ENCODE measurements around the gene GTPBP4. TPM values are rescaled to one million over a fixed set of nuclear protein-coding genes. Genes with fewer than 3 reads are reported as not detected.

Gene GTPBP4
- total RNA-seq, 4 donors from 2014 or later, result 18.3 to 39.1 (median 27.4) TPM

DNA sequence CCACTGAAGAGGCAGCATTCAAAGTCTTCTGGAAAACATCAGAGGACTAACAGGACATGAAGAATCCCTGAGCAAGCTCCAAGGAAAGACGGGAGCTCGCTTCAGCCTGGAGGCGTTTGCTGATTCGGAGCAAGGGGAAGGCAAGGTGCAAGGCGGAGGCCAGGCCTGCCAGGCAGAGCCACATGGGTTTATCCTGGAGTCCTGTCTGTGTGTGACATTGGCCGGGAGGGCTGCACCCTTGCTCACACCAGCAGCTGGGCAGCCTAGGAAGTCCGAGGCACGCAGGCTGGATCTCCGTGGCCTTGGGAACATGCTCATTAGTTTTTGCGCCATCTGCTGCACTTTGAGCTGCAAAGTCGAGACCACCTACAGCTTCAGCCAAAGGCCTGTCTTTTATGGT is 34.4 kb upstream of the GTPBP4 start:
- H3K27me3 ChIP-seq, result peaks cover 0 to 4% (median 0%) of the 10 kb centered on the region in 4 donors
- H3K4me1 ChIP-seq, result no peaks in the 10 kb centered on the region
- DNase-seq (ENCODE audit: extremely low spot score), result no peak
- no peak overlapping the region for H3K4me3 ChIP-seq
- WGBS, result 84% methylated on average over 4 of the region's 11 CpGs
- H3K36me3 ChIP-seq, result no peaks in the 10 kb centered on the region
- no peak overlapping the region for H3K27ac ChIP-seq (replicated peaks in 1 of 4)
- no peaks in the 10 kb centered on the region for H3K9me3 ChIP-seq
- intact Hi-C loops (cut with DNase I), result no loop called here
- TF ChIP-seq EP300 (IDR thresholded peaks at IDR 0.05) (no peak), POLR2AphosphoS5 (IDR thresholded peaks at IDR 0.05) (no peak), POLR2A (IDR thresholded peaks at IDR 0.05; ENCODE audit: low read depth) (no peak)
- TF ChIP-seq, protein P1, sequence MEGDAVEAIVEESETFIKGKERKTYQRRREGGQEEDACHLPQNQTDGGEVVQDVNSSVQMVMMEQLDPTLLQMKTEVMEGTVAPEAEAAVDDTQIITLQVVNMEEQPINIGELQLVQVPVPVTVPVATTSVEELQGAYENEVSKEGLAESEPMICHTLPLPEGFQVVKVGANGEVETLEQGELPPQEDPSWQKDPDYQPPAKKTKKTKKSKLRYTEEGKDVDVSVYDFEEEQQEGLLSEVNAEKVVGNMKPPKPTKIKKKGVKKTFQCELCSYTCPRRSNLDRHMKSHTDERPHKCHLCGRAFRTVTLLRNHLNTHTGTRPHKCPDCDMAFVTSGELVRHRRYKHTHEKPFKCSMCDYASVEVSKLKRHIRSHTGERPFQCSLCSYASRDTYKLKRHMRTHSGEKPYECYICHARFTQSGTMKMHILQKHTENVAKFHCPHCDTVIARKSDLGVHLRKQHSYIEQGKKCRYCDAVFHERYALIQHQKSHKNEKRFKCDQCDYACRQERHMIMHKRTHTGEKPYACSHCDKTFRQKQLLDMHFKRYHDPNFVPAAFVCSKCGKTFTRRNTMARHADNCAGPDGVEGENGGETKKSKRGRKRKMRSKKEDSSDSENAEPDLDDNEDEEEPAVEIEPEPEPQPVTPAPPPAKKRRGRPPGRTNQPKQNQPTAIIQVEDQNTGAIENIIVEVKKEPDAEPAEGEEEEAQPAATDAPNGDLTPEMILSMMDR (IDR thresholded peaks at IDR 0.05), result no peak

DNA sequence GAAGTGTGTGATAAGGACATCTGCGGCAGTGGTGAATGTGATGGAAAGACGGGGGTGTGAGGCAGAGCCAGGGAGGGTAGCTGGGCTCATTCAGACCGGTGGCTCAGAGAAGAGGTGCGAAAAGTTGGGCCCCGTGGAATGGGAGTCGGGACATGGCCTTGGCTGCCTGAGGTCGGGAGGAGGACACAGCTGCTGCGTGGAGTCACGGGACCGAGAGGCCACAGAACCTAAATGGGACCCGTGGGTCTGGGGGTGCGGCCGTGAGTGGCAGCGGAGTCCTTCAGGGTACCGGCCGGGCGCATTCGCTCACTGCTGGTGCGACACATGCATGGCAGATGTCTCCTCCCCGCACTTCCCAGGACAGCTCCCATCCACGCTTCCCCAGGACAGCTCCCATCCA is 33.8 kb upstream of the GTPBP4 start:
- no peak for DNase-seq (ENCODE audit: extremely low spot score)
- Histone ChIP-seq H3K9me3 (no peaks in the 10 kb centered on the region), H3K36me3 (no peaks in the 10 kb centered on the region), H3K4me1 (no peaks in the 10 kb centered on the region), H3K4me3 (no peak overlapping the region), H3K27me3 (peaks cover 0 to 7% (median 0%) of the 10 kb centered on the region in 4 donors), H3K27ac (replicated peaks in 1 of 4) (no peak overlapping the region)
- WGBS, result 90% methylated on average over 21 of the region's 21 CpGs
- intact Hi-C loops (cut with DNase I), result no loop called here
- no peak for TF ChIP-seq POLR2A (IDR thresholded peaks at IDR 0.05; ENCODE audit: low read depth)
- no peak for TF ChIP-seq POLR2AphosphoS5 (IDR thresholded peaks at IDR 0.05)
- TF ChIP-seq, protein P1 (IDR thresholded peaks at IDR 0.05), result no peak
- no peak for TF ChIP-seq EP300 (IDR thresholded peaks at IDR 0.05)

DNA sequence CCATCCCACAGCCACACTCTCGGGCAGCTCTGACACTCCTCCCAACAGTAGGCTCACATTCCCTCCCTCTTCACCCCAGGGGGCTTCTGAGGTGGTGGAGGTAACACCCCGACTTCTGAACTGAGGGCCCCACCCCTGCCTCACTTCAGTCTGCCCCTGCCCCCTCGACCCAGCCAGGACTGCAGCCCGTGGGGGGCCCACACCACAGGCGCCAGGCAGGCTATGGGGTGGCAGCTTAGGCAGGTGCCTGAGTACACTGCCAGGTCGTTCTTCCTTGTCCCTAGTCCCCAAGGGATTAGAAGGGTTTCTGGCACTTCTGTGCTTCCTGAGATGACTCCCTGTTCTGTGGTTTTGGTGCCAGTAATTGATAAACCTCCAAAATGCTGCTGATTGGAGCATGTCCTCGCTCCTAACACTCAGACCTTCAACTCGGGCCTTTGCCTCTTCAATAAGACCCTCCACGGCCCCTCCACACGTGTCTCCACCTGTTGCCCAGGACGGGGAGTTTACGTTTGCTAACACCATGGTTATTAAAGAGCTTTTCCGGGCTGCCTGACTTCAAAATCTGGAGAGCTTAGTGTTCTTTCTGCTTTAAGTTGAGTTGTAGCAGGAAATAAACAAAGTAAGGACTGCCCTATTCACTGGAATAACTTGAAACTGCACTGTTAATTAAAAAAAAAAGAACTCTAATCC is 33.0 kb upstream of the GTPBP4 start:
- TF ChIP-seq POLR2AphosphoS5 (IDR thresholded peaks at IDR 0.05) (no peak), POLR2A (IDR thresholded peaks at IDR 0.05; ENCODE audit: low read depth) (no peak)
- TF ChIP-seq, protein P1 (IDR thresholded peaks at IDR 0.05), result no peak

DNA sequence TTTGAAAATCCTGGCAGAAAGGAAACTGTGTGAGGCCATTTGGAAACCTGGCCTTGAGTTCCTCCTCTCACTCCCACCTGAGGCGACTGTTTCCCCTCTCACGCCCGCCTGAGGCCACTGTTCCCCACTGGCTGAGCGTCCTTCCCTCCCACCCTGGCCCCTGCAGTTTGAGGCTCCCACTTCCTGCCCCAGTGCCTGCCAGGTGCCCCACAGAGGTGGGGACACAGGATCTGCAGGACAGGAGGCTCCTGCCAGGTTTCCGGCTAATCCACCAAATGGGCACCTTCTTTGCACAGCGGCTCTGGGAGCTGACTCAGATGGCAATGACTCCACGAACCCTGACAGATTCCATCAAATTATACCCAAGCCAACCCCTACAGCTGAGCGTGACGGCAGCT is 32.4 kb upstream of the GTPBP4 start:
- Histone ChIP-seq H3K27ac (replicated peaks in 1 of 4) (no peak overlapping the region), H3K9me3 (no peaks in the 10 kb centered on the region), H3K4me3 (no peak overlapping the region), H3K36me3 (no peaks in the 10 kb centered on the region), H3K27me3 (peaks cover 0 to 11% (median 0%) of the 10 kb centered on the region in 4 donors), H3K4me1 (no peaks in the 10 kb centered on the region)
- intact Hi-C loops (cut with DNase I), result no loop called here
- DNase-seq (ENCODE audit: extremely low spot score), result no peak
- TF ChIP-seq, protein P1 (IDR thresholded peaks at IDR 0.05), result no peak
- no peak for TF ChIP-seq POLR2A (IDR thresholded peaks at IDR 0.05; ENCODE audit: low read depth)
- no peak for TF ChIP-seq POLR2AphosphoS5 (IDR thresholded peaks at IDR 0.05)
- TF ChIP-seq EP300 (IDR thresholded peaks at IDR 0.05), result no peak
- WGBS, result 69% methylated on average over 9 of the region's 9 CpGs

More for the DNA sequence above, 33.0 kb upstream of the GTPBP4 start:
- Histone ChIP-seq H3K27me3 (peaks cover 0 to 11% (median 0%) of the 10 kb centered on the region in 4 donors), H3K4me1 (no peaks in the 10 kb centered on the region), H3K27ac (replicated peaks in 1 of 4) (no peak overlapping the region), H3K9me3 (no peaks in the 10 kb centered on the region), H3K36me3 (no peaks in the 10 kb centered on the region), H3K4me3 (no peak overlapping the region)
- 35% methylated on average over 11 of the region's 13 CpGs for WGBS
- intact Hi-C loops (cut with DNase I), result no loop called here
- DNase-seq (ENCODE audit: extremely low spot score), result no peak

DNA sequence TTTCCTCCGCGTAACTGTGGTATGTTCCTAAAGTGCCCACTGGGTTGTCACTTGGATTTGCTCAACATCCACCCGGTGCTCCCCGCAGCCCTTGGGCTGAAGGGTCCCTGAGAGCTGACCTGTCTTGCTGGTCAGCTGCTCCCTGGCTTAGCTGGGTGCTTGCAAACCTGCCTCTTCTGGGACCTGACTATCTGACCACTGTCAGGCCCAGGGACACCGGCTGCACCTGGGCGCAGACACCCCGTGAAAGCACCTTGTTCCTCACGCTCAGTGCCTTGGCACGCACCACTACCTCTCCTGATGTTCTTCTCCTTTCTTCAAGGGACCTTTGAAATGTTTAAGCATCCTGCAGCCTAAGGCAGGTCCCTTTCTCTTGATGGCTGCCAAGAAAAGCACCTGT is 30.1 kb upstream of the GTPBP4 start:
- 96% methylated on average over 9 of the region's 9 CpGs for WGBS
- DNase-seq (ENCODE audit: extremely low spot score), result no peak
- TF ChIP-seq POLR2A (IDR thresholded peaks at IDR 0.05; ENCODE audit: low read depth) (no peak), EP300 (IDR thresholded peaks at IDR 0.05) (no peak), POLR2AphosphoS5 (IDR thresholded peaks at IDR 0.05) (no peak)
- TF ChIP-seq, protein P1 (IDR thresholded peaks at IDR 0.05), result no peak
- Histone ChIP-seq H3K4me1 (no peaks in the 10 kb centered on the region), H3K4me3 (no peak overlapping the region), H3K9me3 (no peaks in the 10 kb centered on the region), H3K36me3 (no peaks in the 10 kb centered on the region), H3K27ac (replicated peaks in 1 of 4) (no peak overlapping the region), H3K27me3 (peaks cover 0 to 11% (median 0%) of the 10 kb centered on the region in 4 donors)
- intact Hi-C loops (cut with DNase I), result no loop called here

All from esophagus muscularis mucosa (tissue), 4 donors.